Measurements from ENCODE around the gene TOR4A. TPM values are rescaled to one million over a fixed set of nuclear protein-coding genes. Genes with fewer than 3 reads are reported as not detected.

TOR4A gene
- total and polyA plus RNA-seq, 12 donors: 4.7 to 21.5 (median 16.5) TPM

- DNase-seq: peak in 1 of 2 donors; percentile 24
- peaks cover 0 to 4% (median 0%) of the 10 kb centered on the region in 11 donors for H3K9me3 ChIP-seq
- peaks cover 0 to 60% (median 16%) of the 10 kb centered on the region in 7 donors for H3K27me3 ChIP-seq
- ATAC-seq: peak in 2 of 8 donors; percentile 6 to 9
- H3K27ac ChIP-seq: peak overlapping the region in 7 of 10 donors; percentile 14 to 94 (median 40)
- TF ChIP-seq, protein P1, sequence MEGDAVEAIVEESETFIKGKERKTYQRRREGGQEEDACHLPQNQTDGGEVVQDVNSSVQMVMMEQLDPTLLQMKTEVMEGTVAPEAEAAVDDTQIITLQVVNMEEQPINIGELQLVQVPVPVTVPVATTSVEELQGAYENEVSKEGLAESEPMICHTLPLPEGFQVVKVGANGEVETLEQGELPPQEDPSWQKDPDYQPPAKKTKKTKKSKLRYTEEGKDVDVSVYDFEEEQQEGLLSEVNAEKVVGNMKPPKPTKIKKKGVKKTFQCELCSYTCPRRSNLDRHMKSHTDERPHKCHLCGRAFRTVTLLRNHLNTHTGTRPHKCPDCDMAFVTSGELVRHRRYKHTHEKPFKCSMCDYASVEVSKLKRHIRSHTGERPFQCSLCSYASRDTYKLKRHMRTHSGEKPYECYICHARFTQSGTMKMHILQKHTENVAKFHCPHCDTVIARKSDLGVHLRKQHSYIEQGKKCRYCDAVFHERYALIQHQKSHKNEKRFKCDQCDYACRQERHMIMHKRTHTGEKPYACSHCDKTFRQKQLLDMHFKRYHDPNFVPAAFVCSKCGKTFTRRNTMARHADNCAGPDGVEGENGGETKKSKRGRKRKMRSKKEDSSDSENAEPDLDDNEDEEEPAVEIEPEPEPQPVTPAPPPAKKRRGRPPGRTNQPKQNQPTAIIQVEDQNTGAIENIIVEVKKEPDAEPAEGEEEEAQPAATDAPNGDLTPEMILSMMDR (IDR thresholded peaks at IDR 0.05): peak in 7 of 9 donors; percentile 14 to 55 (median 36)
- 19 to 22% methylated on average over 35 of the region's 35 CpGs for WGBS, 2 donors
- H3K36me3 ChIP-seq: peaks cover 0 to 10% (median 0%) of the 10 kb centered on the region in 9 donors
- intact Hi-C loops (cut with DNase I): loop anchor here in 9 of 10 donors (2.0 to 10.0 kb wide), 8 partner anchors 93 to 233 kb away; partner anchors contain the start of gene ENTPD8 (in 1 of the 9)
- peaks cover 5 to 51% (median 37%) of the 10 kb centered on the region in 9 donors for H3K4me1 ChIP-seq
- H3K4me3 ChIP-seq: peak overlapping the region in 9 of 10 donors; percentile 38 to 87 (median 53)
These were observed 17.2 kb downstream of the TOR4A start for GRCh38 chr9:137294681-137295237.

DNA sequence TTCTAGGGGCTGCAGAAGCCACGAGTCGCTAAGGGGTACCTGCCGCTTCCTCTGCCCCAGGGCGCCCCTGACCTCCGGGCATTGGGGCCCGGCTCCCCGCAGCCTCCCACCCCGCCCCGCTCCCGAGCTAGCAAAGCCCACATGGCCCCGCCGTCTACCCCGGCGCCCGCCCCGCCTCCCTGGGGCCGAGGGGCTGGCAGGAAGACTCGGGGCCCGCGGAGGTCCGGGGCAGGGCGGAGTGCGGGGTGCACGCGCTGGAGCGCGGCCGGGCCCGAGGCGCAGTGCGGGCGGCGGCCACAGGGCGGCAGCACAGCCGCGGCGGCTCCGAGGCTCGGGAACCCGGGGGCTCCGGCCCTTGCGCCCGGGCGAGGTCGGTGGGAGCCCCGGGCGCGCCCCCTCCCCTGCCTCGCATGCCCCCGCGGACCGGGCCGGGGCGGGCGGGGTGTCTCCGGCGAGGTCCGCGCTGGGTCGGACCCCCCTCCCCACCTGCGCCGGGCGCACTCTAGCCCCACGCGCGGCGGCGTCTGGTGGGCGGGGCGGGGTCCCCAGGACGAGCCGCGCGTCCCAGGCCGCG is 17.8 kb downstream of the TOR4A start:
- H3K9me3 ChIP-seq: peaks cover 0 to 4% (median 0%) of the 10 kb centered on the region in 11 donors
- intact Hi-C loops (cut with DNase I): loop anchor here in 7 of 10 donors (2.0 to 10.0 kb wide), 5 partner anchors 92 to 229 kb away; partner anchors contain the start of gene ENTPD8 (in 1 of the 7)
- peaks cover 0 to 66% (median 16%) of the 10 kb centered on the region in 7 donors for H3K27me3 ChIP-seq
- DNase-seq: peak; percentile 19 to 55
- 2 to 5% methylated on average over 31 to 76 of the region's 76 CpGs for WGBS, 2 donors
- H3K4me1 ChIP-seq: peaks cover 5 to 57% (median 37%) of the 10 kb centered on the region in 9 donors
- ATAC-seq: peak in 4 of 8 donors; percentile 19 to 43 (median 28)
- peak overlapping the region in 9 of 10 donors; percentile 38 to 87 (median 53) for H3K4me3 ChIP-seq
- TF ChIP-seq, protein P1 (IDR thresholded peaks at IDR 0.05): peak; percentile 33 to 90 (median 63)
- H3K36me3 ChIP-seq: peaks cover 0 to 10% (median 0%) of the 10 kb centered on the region in 9 donors
- H3K27ac ChIP-seq: peak overlapping the region in 9 of 10 donors; percentile 80 to 94 (median 89)

GRCh38 chr9:137295849-137296669 is 18.5 kb downstream of the TOR4A start:
- TF ChIP-seq, protein P1 (IDR thresholded peaks at IDR 0.05): no peak
- peaks cover 0 to 10% (median 0%) of the 10 kb centered on the region in 9 donors for H3K36me3 ChIP-seq
- peak overlapping the region; percentile 80 to 94 (median 90) for H3K27ac ChIP-seq
- H3K27me3 ChIP-seq: peaks cover 0 to 73% (median 16%) of the 10 kb centered on the region in 7 donors
- H3K9me3 ChIP-seq: peaks cover 0 to 4% (median 0%) of the 10 kb centered on the region in 11 donors
- WGBS, 2 donors: 7 to 8% methylated on average over 65 to 78 of the region's 78 CpGs
- H3K4me3 ChIP-seq: peak overlapping the region; percentile 6 to 87 (median 54)
- peak; percentile 29 to 32 for DNase-seq
- ATAC-seq: peak in 4 of 8 donors; percentile 2 to 18 (median 5)
- intact Hi-C loops (cut with DNase I): loop anchor here in 7 of 10 donors (2.0 to 10.0 kb wide), 5 partner anchors 91 to 229 kb away; partner anchors contain the start of gene ENTPD8 (in 1 of the 7)
- peaks cover 5 to 61% (median 42%) of the 10 kb centered on the region in 9 donors for H3K4me1 ChIP-seq

All from heart right ventricle (tissue), 16 donors.